Raji (cell line): ENCODE data around the gene ACSL1.

Source experiments
- POLR2A ChIP-seq: IDR thresholded peaks from 2 replicates; pipeline ENCODE4 v1.6.1; 2011; ENCODE audit warnings: low read depth, low read length, control low read depth; ENCODE audit not compliant: insufficient read depth

ACSL1 gene

DNA sequence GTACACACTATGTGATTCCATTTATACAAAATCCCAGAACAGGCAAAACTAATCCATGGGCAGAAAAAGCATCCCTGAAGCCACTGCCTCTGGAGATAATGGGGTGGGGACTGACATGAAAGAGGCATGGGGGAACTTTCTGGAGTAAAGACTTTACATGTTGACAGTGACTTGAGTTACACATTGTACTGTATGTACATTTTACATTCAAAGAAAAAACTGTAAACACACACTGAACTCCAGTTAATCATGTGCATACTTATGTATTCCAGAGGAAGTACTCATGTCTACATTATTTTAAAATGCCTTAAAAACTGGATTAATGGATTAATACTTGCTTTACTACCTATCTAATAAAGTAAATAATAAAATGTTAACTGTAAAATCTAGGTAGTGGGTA, 113.4 kb downstream of the ACSL1 start:
- no peak for TF ChIP-seq POLR2A

DNA sequence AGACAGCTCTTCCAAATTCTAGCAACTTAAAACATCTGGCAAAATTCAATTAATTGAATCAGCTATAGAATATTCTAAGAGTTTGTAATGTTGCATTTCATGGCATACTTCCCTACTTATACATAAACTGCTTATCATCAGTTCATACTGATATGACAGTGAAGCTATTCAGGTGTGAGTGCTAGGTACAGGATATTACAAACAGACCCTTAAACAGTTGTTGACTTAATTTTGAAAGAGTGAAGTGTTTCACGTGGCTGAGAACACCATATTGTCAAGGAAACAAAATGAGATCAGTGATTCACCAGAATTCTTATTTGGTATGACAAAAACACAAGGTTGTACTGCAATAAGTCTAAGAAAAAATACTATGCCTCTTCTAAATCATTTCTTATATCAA, 119.3 kb downstream of the ACSL1 start:
- TF ChIP-seq POLR2A: no peak

DNA sequence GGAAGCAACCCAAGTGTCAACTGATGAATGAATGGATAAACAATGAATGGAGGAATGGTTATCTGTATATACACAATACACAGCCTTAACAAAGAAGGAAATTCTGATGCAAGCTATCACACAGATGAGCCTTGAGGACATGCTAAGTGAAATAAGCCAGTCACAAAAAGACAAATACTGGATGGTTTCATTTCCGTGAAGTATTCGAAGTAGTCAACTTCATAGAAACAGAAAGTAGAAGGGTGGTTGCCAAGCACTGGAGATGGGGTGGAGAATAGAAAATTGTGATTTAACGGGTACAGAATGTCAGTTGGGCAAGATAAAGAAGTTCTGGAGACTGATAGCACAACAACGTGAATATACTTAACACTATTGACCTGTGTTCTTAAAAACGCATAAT, 120.1 kb downstream of the ACSL1 start:
- no peak for TF ChIP-seq POLR2A
